ENCODE data around the gene KRTAP10-4. TPM values are rescaled to one million over a fixed set of nuclear protein-coding genes. Genes with fewer than 3 reads are reported as not detected.

Gene KRTAP10-4
- total and polyA plus RNA-seq, 2 of the 4 experiments (the other 2 are of a cell fraction) = not detected

DNA sequence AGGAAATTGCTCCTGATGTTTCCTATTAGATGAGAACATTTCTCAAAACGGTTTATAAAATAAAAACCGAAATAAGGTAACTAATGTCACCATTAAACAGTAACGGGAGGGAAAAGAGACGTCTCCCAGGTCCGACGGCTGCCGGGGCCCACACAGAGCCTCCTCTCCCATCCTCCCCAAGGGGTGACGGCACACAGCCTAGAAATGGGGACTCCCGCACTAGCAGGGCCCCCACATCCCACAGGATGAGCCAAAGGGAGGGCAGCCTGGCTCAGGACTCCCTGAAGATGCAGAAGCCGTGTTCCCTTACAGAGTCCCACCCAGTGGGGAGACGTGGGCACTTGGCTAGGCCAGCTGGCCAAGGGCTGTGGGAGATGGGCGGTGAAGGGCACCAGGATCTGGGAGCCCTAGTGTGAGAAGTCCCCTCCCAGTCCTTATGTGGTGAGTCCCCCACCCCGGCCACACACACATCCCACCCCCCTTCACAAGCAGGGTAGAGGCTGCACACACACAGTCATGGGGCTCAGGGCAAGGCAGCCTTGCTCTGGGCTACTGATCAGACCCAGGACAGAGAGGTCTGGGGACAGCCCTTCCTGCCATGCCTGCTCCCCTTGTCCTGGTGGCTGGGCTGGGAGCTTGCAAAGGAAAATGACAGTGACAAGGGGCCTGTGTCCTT is 18.2 kb upstream of the KRTAP10-4 start:
- TF ChIP-seq, protein P1, sequence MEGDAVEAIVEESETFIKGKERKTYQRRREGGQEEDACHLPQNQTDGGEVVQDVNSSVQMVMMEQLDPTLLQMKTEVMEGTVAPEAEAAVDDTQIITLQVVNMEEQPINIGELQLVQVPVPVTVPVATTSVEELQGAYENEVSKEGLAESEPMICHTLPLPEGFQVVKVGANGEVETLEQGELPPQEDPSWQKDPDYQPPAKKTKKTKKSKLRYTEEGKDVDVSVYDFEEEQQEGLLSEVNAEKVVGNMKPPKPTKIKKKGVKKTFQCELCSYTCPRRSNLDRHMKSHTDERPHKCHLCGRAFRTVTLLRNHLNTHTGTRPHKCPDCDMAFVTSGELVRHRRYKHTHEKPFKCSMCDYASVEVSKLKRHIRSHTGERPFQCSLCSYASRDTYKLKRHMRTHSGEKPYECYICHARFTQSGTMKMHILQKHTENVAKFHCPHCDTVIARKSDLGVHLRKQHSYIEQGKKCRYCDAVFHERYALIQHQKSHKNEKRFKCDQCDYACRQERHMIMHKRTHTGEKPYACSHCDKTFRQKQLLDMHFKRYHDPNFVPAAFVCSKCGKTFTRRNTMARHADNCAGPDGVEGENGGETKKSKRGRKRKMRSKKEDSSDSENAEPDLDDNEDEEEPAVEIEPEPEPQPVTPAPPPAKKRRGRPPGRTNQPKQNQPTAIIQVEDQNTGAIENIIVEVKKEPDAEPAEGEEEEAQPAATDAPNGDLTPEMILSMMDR (conservative IDR thresholded peaks at IDR 0.05; ENCODE audit: low read depth, low read length) = no peak
- H4K91ac ChIP-seq (ENCODE audit: insufficient read depth, low read depth, low read length) = no peak overlapping the region
- H2AK9ac ChIP-seq (replicated peaks; ENCODE audit: low read depth, low read length, poor library complexity) = no peak overlapping the region
- no peak overlapping the region for H3K18ac ChIP-seq (ENCODE audit: low read depth, low read length)
- in situ Hi-C loops (cut with MboI; ENCODE audit: low sequenced_read_pairs) = no loop called here
- H3K9me1 ChIP-seq (ENCODE audit: insufficient read depth, low read length) = no peaks in the 10 kb centered on the region
- no peak overlapping the region for H2BK15ac ChIP-seq (ENCODE audit: low read depth, low read length)
- H3K9me3 ChIP-seq (ENCODE audit: control insufficient read depth, insufficient read depth, low read length) = no peaks in the 10 kb centered on the region
- H3K23ac ChIP-seq (ENCODE audit: low read depth, low read length) = no peak overlapping the region
- no peak overlapping the region for H3K56ac ChIP-seq (ENCODE audit: extremely low read depth, insufficient read depth, low read length)
- H2AFZ ChIP-seq (replicated peaks; ENCODE audit: low read length, poor library complexity) = no peak overlapping the region
- DNase-seq = no peak
- H3K9ac ChIP-seq (ENCODE audit: low read depth, low read length) = no peak overlapping the region
- no peak for ATAC-seq (ENCODE audit: low read depth)
- WGBS, 2 experiments (ENCODE audit: extremely low coverage in 2 of 2, insufficient read length in 1 of 2) = no CpG with 5 or more reads among the region's 13 CpGs
- no peak overlapping the region for H4K5ac ChIP-seq (ENCODE audit: low read depth, low read length)
- ChIA-PET POLR2A (ENCODE audit: unreplicated experiment) (no interaction called here), CTCF (no interaction called here)
- no peak overlapping the region for H3K4me3 ChIP-seq (ENCODE audit: insufficient read depth, low read depth, low read length)
- no peak overlapping the region for H2BK120ac ChIP-seq (ENCODE audit: low read depth, low read length)
- no peak overlapping the region for H2AK5ac ChIP-seq (ENCODE audit: low read depth, low read length)
- no peaks in the 10 kb centered on the region for H3K36me3 ChIP-seq (ENCODE audit: control insufficient read depth, insufficient read depth, low read length)
- H4K8ac ChIP-seq (ENCODE audit: low read depth in 2 of 2, low read length in 2 of 2) = no peak overlapping the region
- H4K20me1 ChIP-seq (ENCODE audit: insufficient read depth, low read length) = no peaks in the 10 kb centered on the region
- H2BK5ac ChIP-seq (ENCODE audit: low read depth, low read length, poor library complexity, severe bottlenecking) = no peak overlapping the region
- intact Hi-C loops (cut with micrococcal nuclease) = no loop called here
- no peak overlapping the region for H2BK20ac ChIP-seq (ENCODE audit: low read depth, low read length)
- H3K4me1 ChIP-seq (ENCODE audit: control insufficient read depth, insufficient read depth, low read length) = no peaks in the 10 kb centered on the region
- H3K4ac ChIP-seq (ENCODE audit: low read depth, low read length) = no peak overlapping the region
- no peak overlapping the region for H3K14ac ChIP-seq (replicated peaks; ENCODE audit: low read depth, low read length)
- H3K79me1 ChIP-seq (ENCODE audit: low read depth in 1 of 2, low read length in 2 of 2) = no peaks in the 10 kb centered on the region
- H3K27me3 ChIP-seq (ENCODE audit: control insufficient read depth, insufficient read depth, low read length) = peaks cover 17% of the 10 kb centered on the region
- no TSS peak for BruUV-seq (replicated peaks)
- dilution Hi-C loops (cut with HindIII; ENCODE audit: low sequenced_read_pairs, unreplicated experiment) = no loop called here
- no peak overlapping the region for H3K4me2 ChIP-seq (ENCODE audit: low read depth, low read length)
- H3K27ac ChIP-seq (ENCODE audit: insufficient read depth, low read length) = no peak overlapping the region

Data from IMR-90 (cell line).